ENCODE measurements around the gene RAD18. TPM values are rescaled to one million over a fixed set of nuclear protein-coding genes. Genes with fewer than 3 reads are reported as not detected.

RAD18 gene
- total RNA-seq, 1 donor from 2014 or later = 35.4 TPM

DNA sequence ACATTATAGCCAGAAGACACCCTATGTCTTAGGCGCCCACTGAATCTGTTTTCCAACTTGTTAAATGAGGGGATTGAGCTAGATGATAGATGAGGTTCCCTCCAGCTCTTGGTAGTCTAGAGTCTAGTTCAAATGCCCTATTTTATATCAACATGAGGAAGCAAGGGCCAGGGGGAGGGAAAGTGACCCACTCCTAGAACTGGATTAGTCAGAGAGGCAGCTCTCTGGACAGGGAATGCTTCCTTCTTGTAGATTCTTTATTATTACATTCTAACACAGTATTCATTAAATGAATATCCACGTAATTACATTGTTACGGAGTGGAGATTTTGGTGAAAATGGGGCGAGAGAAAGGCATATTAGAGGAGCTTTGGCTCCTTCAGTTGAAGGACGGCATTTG, 89.5 kb downstream of the RAD18 start:
- H3K4me3 ChIP-seq = no peak overlapping the region
- H3K27ac ChIP-seq = no peak overlapping the region
- intact Hi-C loops (cut with DNase I) = no loop called here
- TF ChIP-seq, protein P1, sequence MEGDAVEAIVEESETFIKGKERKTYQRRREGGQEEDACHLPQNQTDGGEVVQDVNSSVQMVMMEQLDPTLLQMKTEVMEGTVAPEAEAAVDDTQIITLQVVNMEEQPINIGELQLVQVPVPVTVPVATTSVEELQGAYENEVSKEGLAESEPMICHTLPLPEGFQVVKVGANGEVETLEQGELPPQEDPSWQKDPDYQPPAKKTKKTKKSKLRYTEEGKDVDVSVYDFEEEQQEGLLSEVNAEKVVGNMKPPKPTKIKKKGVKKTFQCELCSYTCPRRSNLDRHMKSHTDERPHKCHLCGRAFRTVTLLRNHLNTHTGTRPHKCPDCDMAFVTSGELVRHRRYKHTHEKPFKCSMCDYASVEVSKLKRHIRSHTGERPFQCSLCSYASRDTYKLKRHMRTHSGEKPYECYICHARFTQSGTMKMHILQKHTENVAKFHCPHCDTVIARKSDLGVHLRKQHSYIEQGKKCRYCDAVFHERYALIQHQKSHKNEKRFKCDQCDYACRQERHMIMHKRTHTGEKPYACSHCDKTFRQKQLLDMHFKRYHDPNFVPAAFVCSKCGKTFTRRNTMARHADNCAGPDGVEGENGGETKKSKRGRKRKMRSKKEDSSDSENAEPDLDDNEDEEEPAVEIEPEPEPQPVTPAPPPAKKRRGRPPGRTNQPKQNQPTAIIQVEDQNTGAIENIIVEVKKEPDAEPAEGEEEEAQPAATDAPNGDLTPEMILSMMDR (IDR thresholded peaks at IDR 0.05) = no peak
- TF ChIP-seq POLR2AphosphoS5 (IDR thresholded peaks at IDR 0.05; ENCODE audit: insufficient read depth in 1 of 2, low read depth in 1 of 2) (no peak), POLR2A (IDR thresholded peaks at IDR 0.05) (no peak)
- no peaks in the 10 kb centered on the region for H3K4me1 ChIP-seq
- no peaks in the 10 kb centered on the region for H3K9me3 ChIP-seq
- H3K36me3 ChIP-seq = no peaks in the 10 kb centered on the region
- DNase-seq (ENCODE audit: extremely low spot score in 2 of 2) = no peak
- H3K27me3 ChIP-seq = no peaks in the 10 kb centered on the region

DNA sequence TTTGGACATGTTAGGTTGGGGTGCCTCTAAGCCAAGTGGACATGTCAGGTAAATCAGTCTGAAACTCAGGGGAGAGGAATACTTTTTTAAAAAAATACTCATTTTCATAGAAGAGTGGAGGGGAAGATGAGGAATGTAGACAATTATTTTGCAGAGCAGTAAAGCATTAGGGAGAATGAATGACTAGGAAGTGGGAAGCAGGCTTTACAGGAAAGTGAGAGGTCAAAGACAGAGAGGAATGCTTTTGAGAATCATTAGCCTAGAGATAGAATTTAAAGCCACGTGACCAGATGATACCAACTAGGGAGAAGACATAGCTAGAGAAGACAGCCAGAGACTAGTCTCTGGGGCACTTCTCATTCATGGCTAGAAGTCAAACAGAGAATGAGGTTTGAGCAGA, 91.0 kb downstream of the RAD18 start:
- TF ChIP-seq POLR2AphosphoS5 (IDR thresholded peaks at IDR 0.05; ENCODE audit: insufficient read depth in 1 of 2, low read depth in 1 of 2) (no peak), POLR2A (IDR thresholded peaks at IDR 0.05) (no peak)
- TF ChIP-seq, protein P1 (IDR thresholded peaks at IDR 0.05) = no peak
- H3K9me3 ChIP-seq = no peaks in the 10 kb centered on the region
- H3K4me3 ChIP-seq = no peak overlapping the region
- intact Hi-C loops (cut with DNase I) = no loop called here
- H3K27ac ChIP-seq = no peak overlapping the region
- no peaks in the 10 kb centered on the region for H3K36me3 ChIP-seq
- H3K27me3 ChIP-seq = no peaks in the 10 kb centered on the region
- no peak for DNase-seq (ENCODE audit: extremely low spot score in 2 of 2)
- H3K4me1 ChIP-seq = no peaks in the 10 kb centered on the region

DNA sequence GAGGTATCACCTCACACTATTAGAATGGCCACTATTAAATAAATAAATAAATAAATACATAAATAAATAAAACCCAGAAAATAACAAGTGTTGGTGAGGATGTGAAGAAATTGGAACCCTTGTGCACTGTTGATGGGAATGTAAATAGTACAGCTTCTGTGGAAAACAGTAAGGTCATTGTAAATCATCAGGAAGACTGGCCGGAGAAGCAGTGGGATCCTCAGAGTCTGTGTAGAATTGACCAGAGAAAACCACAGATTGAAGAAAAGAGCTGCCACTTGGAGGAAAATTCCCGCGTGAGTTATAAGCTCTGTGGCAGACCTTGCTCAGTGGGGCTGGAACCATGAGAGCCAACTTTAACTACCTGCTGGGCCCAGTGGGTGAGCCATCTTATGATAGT, 92.0 kb downstream of the RAD18 start:
- Histone ChIP-seq H3K4me3 (no peak overlapping the region), H3K36me3 (no peaks in the 10 kb centered on the region), H3K4me1 (no peaks in the 10 kb centered on the region), H3K27me3 (no peaks in the 10 kb centered on the region), H3K9me3 (no peaks in the 10 kb centered on the region), H3K27ac (no peak overlapping the region)
- TF ChIP-seq POLR2AphosphoS5 (IDR thresholded peaks at IDR 0.05; ENCODE audit: insufficient read depth in 1 of 2, low read depth in 1 of 2) = no peak
- TF ChIP-seq POLR2A (IDR thresholded peaks at IDR 0.05) = no peak
- TF ChIP-seq, protein P1 (IDR thresholded peaks at IDR 0.05) = no peak
- no peak for DNase-seq (ENCODE audit: extremely low spot score in 2 of 2)
- intact Hi-C loops (cut with DNase I) = no loop called here

DNA sequence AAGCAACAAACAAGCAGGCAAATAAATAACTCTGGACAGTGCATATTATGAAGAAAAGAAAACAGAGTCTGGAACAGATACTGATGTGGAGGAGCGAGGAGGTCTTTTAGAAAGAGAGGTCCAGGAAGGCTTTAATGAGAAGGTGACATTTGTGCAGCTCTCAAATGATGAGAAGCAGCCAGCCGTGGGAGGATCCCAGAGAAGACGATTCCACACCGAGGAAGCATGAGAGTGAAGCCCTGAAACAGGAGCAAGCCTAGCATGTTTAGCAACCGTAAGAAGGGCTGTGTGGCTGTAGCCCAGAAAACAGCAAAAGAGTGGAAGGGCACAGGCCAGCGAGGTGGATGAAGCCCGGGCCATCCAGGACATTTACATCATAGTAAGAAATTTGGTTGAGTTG, 93.1 kb downstream of the RAD18 start:
- no peak overlapping the region for H3K4me3 ChIP-seq

DNA sequence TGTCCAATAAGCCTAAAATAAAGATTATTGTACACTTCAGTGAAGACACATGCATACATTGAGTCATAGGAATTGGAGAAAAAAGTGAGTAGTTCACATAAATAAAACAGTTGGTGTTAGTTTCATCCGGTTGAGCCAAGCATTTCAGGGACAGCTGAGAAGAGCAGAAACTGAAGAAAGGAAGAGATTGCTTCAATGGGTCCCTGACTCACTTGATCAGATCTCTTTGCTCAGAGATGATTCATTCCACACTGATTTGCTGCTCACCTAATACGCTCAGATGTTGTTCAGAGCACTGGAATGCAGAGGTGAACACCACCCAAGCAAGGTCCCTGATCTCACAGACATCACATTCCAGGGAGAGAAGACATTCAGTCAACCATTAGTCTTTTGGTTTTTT, 93.7 kb downstream of the RAD18 start:
- H3K4me3 ChIP-seq = no peak overlapping the region
- no peaks in the 10 kb centered on the region for H3K36me3 ChIP-seq
- no peaks in the 10 kb centered on the region for H3K27me3 ChIP-seq
- H3K27ac ChIP-seq = no peak overlapping the region
- intact Hi-C loops (cut with DNase I) = no loop called here
- H3K4me1 ChIP-seq = no peaks in the 10 kb centered on the region
- H3K9me3 ChIP-seq = no peaks in the 10 kb centered on the region
- TF ChIP-seq POLR2AphosphoS5 (IDR thresholded peaks at IDR 0.05; ENCODE audit: insufficient read depth in 1 of 2, low read depth in 1 of 2) (no peak), POLR2A (IDR thresholded peaks at IDR 0.05) (no peak)
- TF ChIP-seq, protein P1 (IDR thresholded peaks at IDR 0.05) = no peak
- no peak for DNase-seq (ENCODE audit: extremely low spot score in 2 of 2)

More for the DNA sequence above, 93.1 kb downstream of the RAD18 start:
- no peak for DNase-seq (ENCODE audit: extremely low spot score in 2 of 2)
- no peak for TF ChIP-seq POLR2A (IDR thresholded peaks at IDR 0.05)
- TF ChIP-seq, protein P1 (IDR thresholded peaks at IDR 0.05) = no peak
- TF ChIP-seq POLR2AphosphoS5 (IDR thresholded peaks at IDR 0.05; ENCODE audit: insufficient read depth in 1 of 2, low read depth in 1 of 2) = no peak
- H3K4me1 ChIP-seq = no peaks in the 10 kb centered on the region
- no peak overlapping the region for H3K27ac ChIP-seq
- H3K9me3 ChIP-seq = no peaks in the 10 kb centered on the region
- no peaks in the 10 kb centered on the region for H3K36me3 ChIP-seq
- intact Hi-C loops (cut with DNase I) = no loop called here
- no peaks in the 10 kb centered on the region for H3K27me3 ChIP-seq

Measured in vagina (tissue), 2 donors.